Upper lobe of right lung (tissue), 1 donor: ENCODE measurements around the gene ANKRD11. TPM values are rescaled to one million over a fixed set of nuclear protein-coding genes. Genes with fewer than 3 reads are reported as not detected.
A peak's percentile ranks its signal among the peaks of the same experiment; 100 is the strongest.

ENCODE experiments used
- ATAC-seq: fragments of 200-7000 bp; cut with Tn5 transposase; one replicate; pipeline ENCODE4 v1.9.1; 2020; ENCODE audit warnings: mild to moderate bottlenecking, moderate library complexity
- DNase-seq: peaks from one replicate; pipeline ENCODE4 v3.0.0-alpha.2; 2020
- H3K27ac ChIP-seq: fragments of 200-600 bp; one replicate; pipeline ENCODE4 v1.8.0; 2022
- H3K27me3 ChIP-seq: fragments of 200-600 bp; one replicate; pipeline ENCODE4 v1.8.0; 2022; ENCODE audit warnings: mild to moderate bottlenecking
- H3K36me3 ChIP-seq: fragments of 200-600 bp; one replicate; pipeline ENCODE4 v1.8.0; 2022
- H3K4me1 ChIP-seq: fragments of 200-600 bp; one replicate; pipeline ENCODE4 v1.8.0; 2022
- H3K4me3 ChIP-seq: fragments of 200-600 bp; one replicate; pipeline ENCODE4 v1.8.0; 2022; ENCODE audit warnings: mild to moderate bottlenecking
- H3K9me3 ChIP-seq: fragments of 200-600 bp; one replicate; pipeline ENCODE4 v1.8.0; 2022
- CTCF ChIP-seq: fragments of 200-600 bp; IDR thresholded peaks from one replicate; pipeline ENCODE4 v1.8.0; 2022; ENCODE audit warnings: antibody characterized with exemption
- intact Hi-C: fragments of 100-400 bp; cut with DNase I; formaldehyde crosslinking; loops from one replicate; pipeline ENCODE4 v1.11.0; 2022
- total RNA-seq: library from RNA; stranded (reverse); fragmentation: NEBNext Ultra II Directional; extraction: Animal tissue kit (Norgen Biotek cat#: 25700); gene quantifications from one replicate; pipeline ENCODE4 v1.2.1, GENCODE V29; 2021
- donor health status: DM: no; HTN: yes; CAD: no; lungs with severe emphysema.

Gene ANKRD11
- total RNA-seq, 1 donor from 2014 or later, result 125 TPM

GRCh38 chr16:89534252-89534756 is 43.9 kb upstream of the ANKRD11 start:
- no peak for DNase-seq
- peak; percentile 85 for ATAC-seq

GRCh38 chr16:89531821-89532526 is 41.6 kb upstream of the ANKRD11 start:
- no peaks in the 10 kb centered on the region for H3K27me3 ChIP-seq
- ATAC-seq (no peak), DNase-seq (no peak)
- H3K27ac ChIP-seq, result peak overlapping the region; percentile 17
- no peak for TF ChIP-seq CTCF
- H3K9me3 ChIP-seq, result no peaks in the 10 kb centered on the region
- intact Hi-C loops, result no loop called here
- no peak overlapping the region for H3K4me3 ChIP-seq
- H3K36me3 ChIP-seq, result peaks cover 81% of the 10 kb centered on the region
- H3K4me1 ChIP-seq, result peaks cover 13% of the 10 kb centered on the region

More at GRCh38 chr16:89534252-89534756, 43.9 kb upstream of the ANKRD11 start:
- Histone ChIP-seq H3K9me3 (no peaks in the 10 kb centered on the region), H3K36me3 (peaks cover 74% of the 10 kb centered on the region), H3K4me1 (peaks cover 13% of the 10 kb centered on the region), H3K4me3 (no peak overlapping the region), H3K27me3 (no peaks in the 10 kb centered on the region), H3K27ac (peak overlapping the region; percentile 28)
- intact Hi-C loops, result no loop called here
- no peak for TF ChIP-seq CTCF

GRCh38 chr16:89530401-89531381 is 40.3 kb upstream of the ANKRD11 start:
- ATAC-seq, result no peak
- DNase-seq, result no peak
- H3K9me3 ChIP-seq, result no peaks in the 10 kb centered on the region
- H3K27ac ChIP-seq, result no peak overlapping the region
- TF ChIP-seq CTCF, result no peak
- H3K27me3 ChIP-seq, result no peaks in the 10 kb centered on the region
- peaks cover 87% of the 10 kb centered on the region for H3K36me3 ChIP-seq
- no peak overlapping the region for H3K4me3 ChIP-seq
- intact Hi-C loops, result no loop called here
- peaks cover 13% of the 10 kb centered on the region for H3K4me1 ChIP-seq

GRCh38 chr16:89529097-89529496 is 38.7 kb upstream of the ANKRD11 start:
- peaks cover 92% of the 10 kb centered on the region for H3K36me3 ChIP-seq
- DNase-seq (no peak), ATAC-seq (no peak)
- no peak for TF ChIP-seq CTCF
- peaks cover 3% of the 10 kb centered on the region for H3K4me1 ChIP-seq
- no peaks in the 10 kb centered on the region for H3K9me3 ChIP-seq
- no peaks in the 10 kb centered on the region for H3K27me3 ChIP-seq
- H3K27ac ChIP-seq, result no peak overlapping the region
- no peak overlapping the region for H3K4me3 ChIP-seq
- intact Hi-C loops, result no loop called here

- peaks cover 93% of the 10 kb centered on the region for H3K36me3 ChIP-seq
- H3K4me3 ChIP-seq, result no peak overlapping the region
- H3K27ac ChIP-seq, result no peak overlapping the region
- H3K4me1 ChIP-seq, result no peaks in the 10 kb centered on the region
- no peak for TF ChIP-seq CTCF
- intact Hi-C loops, result no loop called here
- no peak for ATAC-seq
- H3K9me3 ChIP-seq, result no peaks in the 10 kb centered on the region
- no peaks in the 10 kb centered on the region for H3K27me3 ChIP-seq
- DNase-seq, result no peak
Observed at GRCh38 chr16:89525146-89525913, 35.0 kb upstream of the ANKRD11 start.
